ENCODE results near the gene TTI1.

The TTI1 gene

GRCh38 chr20:38033330-38034107, at the start of gene TTI1, which contains the start of gene RPRD1B:
TTI1 (minus strand) TSS chr20:38033456; CDS start chr20:38013816, 19,640 bp downstream.
RPRD1B (plus strand) TSS chr20:38033746; CDS start chr20:38033948, 202 bp downstream.
- DNase-seq: peak; percentile 85 to 93

GRCh38 chr20:38082894-38083293, 49.6 kb upstream of the TTI1 start:
- DNase-seq: no peak

DNA sequence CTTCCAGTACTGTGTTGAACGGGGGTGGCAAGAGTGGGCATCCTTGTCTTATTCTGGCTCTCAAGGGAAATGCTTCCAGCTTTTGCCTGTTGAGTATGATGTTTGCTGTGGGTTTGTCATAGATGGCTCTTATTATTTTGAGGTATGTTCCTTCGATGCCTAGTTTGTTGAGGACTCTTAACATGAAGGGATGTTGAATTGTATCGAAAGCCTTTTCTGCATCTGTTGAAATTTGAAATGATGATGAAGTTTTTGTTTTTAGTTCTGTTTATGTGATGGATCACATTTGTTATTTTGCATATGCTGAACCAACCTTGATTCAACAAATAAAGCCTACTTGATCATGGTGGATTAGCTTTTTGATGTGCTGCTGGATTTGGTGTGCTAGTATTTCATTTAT, 48.3 kb upstream of the TTI1 start:
- DNase-seq: no peak

GRCh38 chr20:38079353-38079752, 46.1 kb upstream of the TTI1 start:
- no peak for DNase-seq

DNA sequence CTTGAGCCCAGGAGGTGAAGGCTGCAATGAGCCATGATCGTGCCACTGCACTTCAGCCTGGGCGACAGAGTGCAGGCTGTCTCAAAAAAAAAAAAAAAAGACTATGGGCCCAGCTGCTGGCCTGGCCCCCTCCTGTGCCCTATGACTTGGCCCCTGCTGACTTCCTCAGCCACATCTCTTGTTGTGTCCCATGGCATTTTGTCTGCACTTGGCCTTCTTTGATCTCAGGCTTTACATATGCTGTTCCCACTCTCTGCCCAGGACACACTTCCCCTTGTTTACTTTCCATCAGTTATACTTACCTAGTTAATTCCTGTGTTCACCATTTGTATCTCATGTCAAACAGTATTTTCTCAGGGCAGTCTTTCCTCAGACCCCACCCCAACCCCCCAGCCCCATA, 44.8 kb upstream of the TTI1 start:
- DNase-seq: no peak

DNA sequence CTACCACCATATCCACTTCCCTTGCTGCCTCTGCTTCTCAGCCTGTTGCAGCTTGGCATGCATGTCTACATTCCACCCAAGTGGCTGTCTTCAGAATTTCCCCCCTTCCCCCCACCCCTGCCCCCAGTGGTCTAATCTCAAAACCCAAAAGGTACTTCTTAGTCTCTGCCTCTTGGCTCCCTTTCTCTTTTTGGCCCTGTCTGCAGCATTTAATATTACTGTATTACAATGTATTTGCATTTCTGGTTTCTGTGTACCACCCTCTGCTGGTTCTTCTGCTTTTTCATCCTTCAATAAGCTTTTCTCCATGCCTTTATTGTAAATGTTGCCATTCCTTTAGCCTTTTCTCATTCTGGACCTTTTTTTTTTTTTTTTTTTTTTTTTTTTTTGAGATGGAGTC, 43.3 kb upstream of the TTI1 start:
- DNase-seq: no peak

DNA sequence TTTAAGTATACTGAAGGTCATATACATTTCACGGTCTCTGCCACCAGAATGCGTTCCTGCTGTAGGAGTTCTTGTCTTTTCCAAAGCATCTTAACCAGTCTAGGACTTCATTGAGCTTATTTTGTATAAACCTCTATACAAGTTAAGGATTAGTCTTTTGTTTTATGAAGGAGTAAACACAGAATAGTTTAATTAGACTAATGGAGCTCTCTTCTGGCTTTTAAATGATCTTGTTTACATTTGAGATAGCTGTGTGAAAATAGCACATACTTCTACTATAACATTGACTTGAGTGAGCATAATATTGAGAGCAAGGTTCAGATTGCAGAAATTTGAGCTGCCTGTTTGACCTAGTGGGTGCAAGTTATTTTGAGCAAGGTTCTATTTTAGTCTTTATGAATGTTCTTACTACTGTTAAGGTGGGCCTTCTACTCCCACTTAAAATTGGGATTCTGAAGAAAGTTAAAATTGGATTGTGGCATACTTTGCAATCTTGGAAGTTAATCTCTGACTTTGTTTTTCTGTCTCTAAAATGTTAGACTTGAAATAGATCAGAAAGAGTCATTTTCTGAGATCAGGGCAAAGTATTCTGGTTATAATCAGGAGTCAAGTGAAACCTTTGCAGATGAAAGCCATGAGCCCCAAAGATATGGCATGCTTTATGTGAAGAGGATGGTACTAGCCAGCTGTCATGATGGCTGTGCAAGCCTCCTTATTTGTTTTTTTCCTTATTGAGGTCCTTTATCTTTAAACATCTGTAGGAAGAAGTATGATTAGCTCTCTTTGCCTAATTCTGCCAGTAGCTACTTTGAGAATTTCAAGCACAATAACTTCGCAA, 42.1 kb upstream of the TTI1 start:
- no peak for DNase-seq

- peak; percentile 80 to 92 for DNase-seq
These were observed 40.2 kb upstream of the TTI1 start for GRCh38 chr20:38073307-38074071.

DNA sequence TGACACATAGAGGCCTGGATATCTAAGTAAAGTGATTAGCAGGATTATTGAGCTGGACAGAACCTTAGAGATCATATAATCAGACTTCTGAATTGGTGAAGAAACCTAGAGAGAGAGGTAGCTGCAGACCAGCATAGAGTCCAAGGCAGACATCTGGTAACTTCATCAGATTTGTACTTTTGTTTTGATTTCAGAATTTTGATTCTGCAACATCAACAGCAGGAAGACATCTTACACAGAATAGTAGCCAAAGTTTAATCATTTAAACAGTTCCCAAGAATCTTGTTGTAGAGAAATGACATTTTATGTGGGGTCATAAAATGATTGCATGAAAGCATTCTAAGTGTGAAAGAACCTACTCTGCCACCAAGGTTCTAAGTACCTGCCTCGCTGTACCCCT, 39.6 kb upstream of the TTI1 start:
- no peak for DNase-seq

DNA sequence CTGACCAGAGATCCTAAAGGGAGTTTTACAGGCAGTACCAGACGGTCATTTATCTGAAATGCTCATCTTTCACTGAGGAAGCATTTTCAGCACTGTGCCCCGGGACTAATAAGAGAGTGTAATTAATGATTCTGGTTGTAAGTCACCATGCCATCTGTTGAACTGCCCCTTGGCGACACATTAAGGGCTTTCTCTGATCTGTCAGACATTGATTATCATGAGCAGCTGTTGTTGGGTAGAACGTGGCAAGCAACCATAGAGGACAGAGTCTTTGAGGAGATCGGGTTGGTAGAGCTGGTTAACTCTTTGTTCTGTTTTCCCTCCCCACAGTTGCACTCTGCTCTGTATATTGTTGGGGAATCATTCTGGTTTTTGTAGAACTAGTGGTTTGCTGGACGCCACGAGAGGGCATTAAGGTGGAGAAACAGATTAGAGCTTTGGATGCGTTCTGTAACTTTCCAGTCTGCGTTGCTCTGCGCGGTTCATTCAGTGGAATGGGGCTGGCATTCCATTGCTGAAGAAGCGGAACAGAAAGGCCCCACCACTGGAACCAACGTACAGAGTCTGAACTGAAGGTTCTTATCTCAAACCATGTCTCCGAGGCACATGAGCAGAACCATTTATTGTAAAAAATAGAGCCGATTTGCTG, 34.6 kb upstream of the TTI1 start:
- peak; percentile 94 to 98 for DNase-seq

DNA sequence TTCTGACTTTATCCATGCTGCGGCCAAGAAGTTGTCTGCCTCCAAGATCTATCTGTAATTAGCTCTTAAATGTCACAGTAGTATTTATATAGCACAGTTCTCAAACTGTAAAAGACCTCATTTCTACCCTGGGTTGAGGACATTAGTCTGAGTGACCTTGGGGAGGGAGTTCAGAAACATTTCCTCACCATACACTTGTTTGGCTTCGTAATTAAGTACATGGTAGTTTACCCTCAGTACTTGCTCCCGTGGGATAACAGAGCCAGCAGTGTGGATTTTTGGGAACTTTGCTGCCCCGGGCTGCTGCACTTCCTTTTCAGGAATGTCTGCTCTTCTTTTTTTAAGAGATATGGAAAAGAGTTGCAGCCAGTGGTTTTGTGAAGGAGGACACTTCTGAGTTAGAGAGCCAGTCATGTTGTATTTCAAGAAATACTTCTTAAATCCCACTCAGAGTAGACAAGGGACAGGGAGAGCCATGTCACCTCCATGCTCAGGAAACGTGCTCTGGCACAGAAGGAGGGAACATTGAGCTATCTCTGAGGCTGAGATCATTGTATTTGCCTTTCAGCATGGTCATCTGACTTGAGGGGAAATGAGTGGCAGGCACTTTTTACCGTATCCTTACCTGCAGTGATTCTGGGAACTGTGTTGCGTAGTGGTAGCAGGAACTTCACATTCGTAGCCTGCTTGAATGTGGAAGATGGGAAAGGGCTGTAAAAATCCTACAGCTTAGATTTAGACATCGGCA, 33.9 kb upstream of the TTI1 start:
- DNase-seq: peak; percentile 20 to 81

DNA sequence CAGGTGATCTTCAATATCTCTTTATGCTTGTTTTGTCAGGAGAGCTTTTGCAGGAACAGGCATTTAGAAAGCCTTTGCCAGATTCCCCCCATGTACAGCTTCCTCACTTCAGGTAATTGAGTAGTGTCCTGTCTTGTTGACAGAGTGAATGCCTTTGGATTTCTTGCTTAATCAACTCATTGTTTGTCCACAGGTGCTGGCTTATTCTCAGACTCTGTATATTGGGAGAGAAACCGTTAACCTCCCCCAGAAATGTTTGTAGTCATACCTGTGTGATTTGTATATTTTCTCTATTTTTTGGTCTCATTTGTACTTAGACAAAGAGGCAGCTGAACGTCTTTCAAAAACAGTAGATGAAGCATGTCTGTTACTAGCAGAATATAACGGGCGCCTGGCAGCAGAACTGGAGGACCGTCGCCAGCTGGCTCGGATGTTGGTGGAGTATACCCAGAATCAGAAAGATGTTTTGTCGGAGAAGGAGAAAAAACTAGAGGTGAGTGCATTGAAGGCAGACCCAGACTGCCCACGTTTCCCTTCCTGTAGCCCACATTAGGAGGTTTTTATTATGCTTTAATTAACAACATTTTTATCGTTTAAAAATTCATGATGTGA, 32.6 kb upstream of the TTI1 start:
- no peak for DNase-seq

DNA sequence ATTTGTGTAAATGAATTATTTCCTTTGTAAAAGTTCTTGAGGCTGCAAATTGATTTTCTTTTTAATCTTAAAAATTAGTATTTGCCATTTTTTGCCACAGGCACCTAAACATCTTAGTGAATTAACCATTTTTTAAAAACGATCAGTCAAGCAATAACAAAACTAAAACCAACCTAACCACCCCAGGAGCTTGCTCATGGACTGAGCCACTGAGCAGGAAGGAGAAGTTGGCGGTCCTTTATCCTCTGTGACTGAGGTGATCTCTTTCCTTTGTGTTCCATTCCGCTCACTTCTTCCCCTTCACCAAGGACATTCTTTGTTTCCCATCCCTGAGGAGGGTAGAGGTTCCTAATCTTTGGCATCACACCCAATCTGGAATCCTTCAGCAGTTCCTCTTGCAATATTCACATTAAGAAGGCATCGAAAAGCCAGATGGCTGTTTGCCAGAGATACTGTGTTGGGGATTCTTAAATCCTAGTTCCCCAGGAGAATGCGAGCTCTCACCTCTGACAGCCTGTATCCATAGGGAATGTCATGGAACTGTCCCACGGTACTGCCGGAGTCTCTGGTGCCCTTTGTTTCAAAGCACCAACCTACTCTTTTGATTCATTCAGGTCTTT, 30.8 kb upstream of the TTI1 start:
- DNase-seq: peak in 1 of 2 experiments; percentile 64

DNA sequence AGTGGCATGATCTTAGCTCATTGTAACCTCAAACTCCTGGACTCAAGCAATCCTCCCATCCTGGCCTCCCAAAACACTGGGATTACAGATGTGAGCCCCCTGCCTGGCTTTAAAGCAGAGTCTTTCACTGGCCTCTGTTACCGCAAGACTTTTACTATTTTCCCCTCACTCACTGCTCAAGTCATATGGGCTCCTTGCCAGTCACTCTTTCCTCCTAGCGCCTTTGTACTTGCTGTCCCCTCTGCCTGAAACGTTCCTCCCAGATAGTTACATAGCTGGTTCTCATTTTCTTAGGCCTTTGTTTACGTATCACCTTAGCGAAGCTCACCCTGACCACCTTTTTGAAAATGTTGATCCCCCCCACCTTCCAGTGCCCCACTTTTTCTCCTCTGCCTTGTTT, 29.6 kb upstream of the TTI1 start:
- DNase-seq: no peak

DNA sequence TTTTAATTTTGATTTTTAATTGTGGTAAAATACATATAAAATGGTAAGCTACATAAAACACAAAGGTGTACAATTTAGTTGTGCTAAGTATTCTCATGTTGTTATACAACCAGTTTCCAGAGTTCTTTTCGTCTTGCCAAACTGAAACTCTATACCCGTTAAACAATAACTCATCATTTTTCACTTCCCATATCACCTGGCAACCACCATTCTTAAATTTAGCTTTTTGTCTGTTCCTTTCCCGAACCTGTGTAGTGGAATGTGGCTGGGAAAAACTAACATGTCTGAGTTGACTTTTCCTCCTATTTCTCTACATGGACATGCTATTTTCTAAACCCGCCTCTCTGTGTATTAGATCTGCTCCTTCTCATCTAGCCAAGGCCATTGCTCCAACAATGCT, 27.9 kb upstream of the TTI1 start:
- DNase-seq: no peak

GRCh38 chr20:38060536-38060935, 27.3 kb upstream of the TTI1 start:
- no peak for DNase-seq

DNA sequence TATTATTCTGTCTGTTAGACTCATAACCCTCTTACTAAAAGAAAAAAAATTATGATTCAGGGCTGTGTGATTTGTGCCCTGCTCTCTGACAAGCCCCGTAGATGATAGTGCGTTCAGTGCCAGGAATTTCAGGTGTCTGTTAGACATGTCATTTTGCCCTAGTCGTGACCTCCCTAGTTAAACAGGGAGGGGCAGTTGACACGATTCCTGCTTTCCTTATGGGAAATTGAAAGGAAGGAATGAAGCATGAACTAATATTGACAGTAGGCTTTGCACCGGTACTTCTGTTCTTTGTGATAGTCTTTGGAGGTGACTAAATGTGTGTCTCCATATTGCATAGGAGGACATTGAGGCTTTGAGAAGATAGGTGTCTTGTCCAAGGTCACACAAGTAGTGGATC, 26.6 kb upstream of the TTI1 start:
- no peak for DNase-seq

DNA sequence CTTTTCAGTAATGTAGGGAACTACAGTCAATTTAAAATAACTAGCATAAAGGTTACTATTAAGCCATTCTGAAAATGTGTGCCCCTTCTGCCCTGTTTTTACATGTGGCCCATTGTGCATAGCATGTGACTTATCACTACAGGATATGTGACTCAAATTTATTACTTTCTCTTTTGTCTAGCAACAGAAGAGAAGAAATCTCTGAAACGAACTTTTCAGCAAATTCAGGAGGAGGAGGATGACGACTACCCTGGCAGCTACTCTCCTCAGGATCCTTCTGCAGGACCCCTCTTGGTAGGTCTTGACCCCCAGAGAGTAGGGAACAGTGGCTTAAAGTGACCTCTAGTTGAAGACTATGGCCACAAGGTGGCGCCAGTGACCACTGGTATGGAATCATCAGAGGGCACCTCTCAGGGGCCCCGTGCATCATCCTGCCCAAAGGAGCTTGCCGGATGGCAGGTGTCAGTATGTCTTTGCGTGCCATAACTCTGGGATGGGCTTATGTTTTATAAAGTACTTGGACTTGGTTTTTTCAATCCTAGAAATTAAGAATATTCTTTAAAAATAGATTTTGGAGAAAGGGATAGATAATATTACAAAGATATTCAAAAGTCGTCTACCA, 24.2 kb upstream of the TTI1 start:
- DNase-seq: peak; percentile 76 to 90

- no peak for DNase-seq
These were observed 22.6 kb upstream of the TTI1 start for GRCh38 chr20:38055848-38056247.

- no peak for DNase-seq
These were observed 22.0 kb upstream of the TTI1 start for GRCh38 chr20:38055294-38055693.

GRCh38 chr20:38054647-38055046, 21.4 kb upstream of the TTI1 start:
- DNase-seq: no peak

All from NCI-H524 (cell line).